GM20431 (cell line): ENCODE data around the gene ZBTB20.

Experiments
- in situ Hi-C: fragments of 300-500 bp; cut with MseI, MboI; formaldehyde crosslinking; loops from one replicate; pipeline ENCODE4 v1.15.0; 2020; ENCODE audit warnings: low sequenced_read_pairs; ENCODE audit not compliant: unreplicated experiment

Gene ZBTB20

GRCh38 chr3:115040673-115041286 lies 106.3 kb downstream of the ZBTB20 start:
- in situ Hi-C loops: no loop called here

GRCh38 chr3:115040246-115040645 lies 106.8 kb downstream of the ZBTB20 start:
- in situ Hi-C loops: no loop called here

GRCh38 chr3:115038817-115039216 lies 108.3 kb downstream of the ZBTB20 start:
- in situ Hi-C loops: no loop called here

- in situ Hi-C loops: no loop called here
Observed at GRCh38 chr3:115022835-115023398, 124.2 kb downstream of the ZBTB20 start.

GRCh38 chr3:115022199-115022598 lies 124.9 kb downstream of the ZBTB20 start:
- in situ Hi-C loops: no loop called here

GRCh38 chr3:115021061-115021460 lies 126.0 kb downstream of the ZBTB20 start:
- in situ Hi-C loops: no loop called here

- in situ Hi-C loops: no loop called here
Observed at GRCh38 chr3:115019900-115020299, 127.2 kb downstream of the ZBTB20 start.

- in situ Hi-C loops: no loop called here
Observed at GRCh38 chr3:115018694-115019093, 128.4 kb downstream of the ZBTB20 start.

GRCh38 chr3:115007966-115008365 lies 139.1 kb downstream of the ZBTB20 start:
- in situ Hi-C loops: no loop called here

GRCh38 chr3:115004201-115005140 lies 142.6 kb downstream of the ZBTB20 start:
- in situ Hi-C loops: no loop called here

- in situ Hi-C loops: no loop called here
Observed at GRCh38 chr3:114998971-114999579, 148.0 kb downstream of the ZBTB20 start.

- in situ Hi-C loops: no loop called here
Observed at GRCh38 chr3:114994554-114995341, 152.3 kb downstream of the ZBTB20 start.

- in situ Hi-C loops: no loop called here
Observed at GRCh38 chr3:114985776-114986175, 161.3 kb downstream of the ZBTB20 start.

- in situ Hi-C loops: no loop called here
Observed at GRCh38 chr3:114983248-114983647, 163.8 kb downstream of the ZBTB20 start.

- in situ Hi-C loops: no loop called here
Observed at GRCh38 chr3:114974387-114974786, 172.7 kb downstream of the ZBTB20 start.

- in situ Hi-C loops: no loop called here
Observed at GRCh38 chr3:114973536-114973935, 173.6 kb downstream of the ZBTB20 start.

GRCh38 chr3:114967168-114967567 lies 179.9 kb downstream of the ZBTB20 start:
- in situ Hi-C loops: no loop called here

GRCh38 chr3:114962189-114962588 lies 184.9 kb downstream of the ZBTB20 start:
- in situ Hi-C loops: no loop called here

- in situ Hi-C loops: no loop called here
Observed at GRCh38 chr3:114958930-114959329, 188.2 kb downstream of the ZBTB20 start.

- in situ Hi-C loops: no loop called here
Observed at GRCh38 chr3:114953800-114954199, 193.3 kb downstream of the ZBTB20 start.
